ENCODE measurements around the gene PRF1.
"Not testable (repeated sequence)": the region's sequence is repeated elsewhere in the genome, so short reads cannot be mapped to it uniquely, and the experiment has no call there.

DNA sequence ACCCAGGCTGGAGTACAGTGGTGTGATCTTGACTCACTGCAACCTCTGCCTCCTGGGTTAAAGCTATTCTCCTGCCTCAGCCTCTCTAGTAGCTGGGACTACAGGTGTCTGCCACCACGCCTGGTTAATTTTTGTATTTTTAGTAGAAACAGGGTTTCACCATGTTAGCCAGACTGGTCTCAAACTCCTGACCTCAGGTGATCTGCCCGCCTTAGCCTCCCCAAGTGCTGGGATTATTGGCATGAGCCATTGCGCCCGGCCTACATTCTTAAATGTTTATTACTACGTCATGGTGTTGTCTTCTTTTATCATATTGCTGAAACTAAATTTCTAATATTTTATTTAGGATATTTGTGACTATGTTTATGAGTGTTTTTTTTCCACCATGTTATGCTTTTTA, 21.4 kb downstream of the PRF1 start:
- TF ChIP-seq, protein P1, sequence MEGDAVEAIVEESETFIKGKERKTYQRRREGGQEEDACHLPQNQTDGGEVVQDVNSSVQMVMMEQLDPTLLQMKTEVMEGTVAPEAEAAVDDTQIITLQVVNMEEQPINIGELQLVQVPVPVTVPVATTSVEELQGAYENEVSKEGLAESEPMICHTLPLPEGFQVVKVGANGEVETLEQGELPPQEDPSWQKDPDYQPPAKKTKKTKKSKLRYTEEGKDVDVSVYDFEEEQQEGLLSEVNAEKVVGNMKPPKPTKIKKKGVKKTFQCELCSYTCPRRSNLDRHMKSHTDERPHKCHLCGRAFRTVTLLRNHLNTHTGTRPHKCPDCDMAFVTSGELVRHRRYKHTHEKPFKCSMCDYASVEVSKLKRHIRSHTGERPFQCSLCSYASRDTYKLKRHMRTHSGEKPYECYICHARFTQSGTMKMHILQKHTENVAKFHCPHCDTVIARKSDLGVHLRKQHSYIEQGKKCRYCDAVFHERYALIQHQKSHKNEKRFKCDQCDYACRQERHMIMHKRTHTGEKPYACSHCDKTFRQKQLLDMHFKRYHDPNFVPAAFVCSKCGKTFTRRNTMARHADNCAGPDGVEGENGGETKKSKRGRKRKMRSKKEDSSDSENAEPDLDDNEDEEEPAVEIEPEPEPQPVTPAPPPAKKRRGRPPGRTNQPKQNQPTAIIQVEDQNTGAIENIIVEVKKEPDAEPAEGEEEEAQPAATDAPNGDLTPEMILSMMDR (IDR thresholded peaks at IDR 0.05): not testable (repeated sequence)
- TF ChIP-seq POLR2A (IDR thresholded peaks at IDR 0.05): not testable (repeated sequence)

Data from thyroid gland (tissue), 4 donors.